Measurements from ENCODE around the gene SPPL2A.
A peak's percentile ranks its signal among the peaks of the same experiment; 100 is the strongest.
"Not testable (repeated sequence)": the region's sequence is repeated elsewhere in the genome, so short reads cannot be mapped to it uniquely, and the experiment has no call there.

SPPL2A gene

GRCh38 chr15:50767332-50767861 is 1.9 kb upstream of the SPPL2A start:
- no peak for DNase-seq

- DNase-seq, result peak; percentile 9
Measured at GRCh38 chr15:50764461-50765194, 878 bp downstream of the SPPL2A start.

GRCh38 chr15:50758712-50759205 is 6.7 kb downstream of the SPPL2A start:
- DNase-seq, result no peak

GRCh38 chr15:50753463-50753862 is 12.0 kb downstream of the SPPL2A start:
- DNase-seq, result no peak

GRCh38 chr15:50751394-50751793 is 14.1 kb downstream of the SPPL2A start:
- no peak for DNase-seq

GRCh38 chr15:50750227-50750705 is 15.2 kb downstream of the SPPL2A start:
- DNase-seq, result no peak

- no peak for DNase-seq
Measured at GRCh38 chr15:50747523-50747922, 18.0 kb downstream of the SPPL2A start.

- DNase-seq, result no peak
Measured at GRCh38 chr15:50744601-50745000, 20.9 kb downstream of the SPPL2A start.

GRCh38 chr15:50740955-50741354 is 24.6 kb downstream of the SPPL2A start:
- DNase-seq, result no peak

- no peak for DNase-seq
Measured at GRCh38 chr15:50736823-50737222, 28.7 kb downstream of the SPPL2A start.

GRCh38 chr15:50735156-50735555 is 30.4 kb downstream of the SPPL2A start:
- DNase-seq, result no peak

GRCh38 chr15:50726315-50726714 is 39.2 kb downstream of the SPPL2A start:
- DNase-seq, result no peak

- no peak for DNase-seq
Measured at GRCh38 chr15:50718700-50719125, 46.8 kb downstream of the SPPL2A start.

GRCh38 chr15:50712018-50712417 is 53.5 kb downstream of the SPPL2A start:
- no peak for DNase-seq

- no peak for DNase-seq
Measured at GRCh38 chr15:50710585-50710984, 54.9 kb downstream of the SPPL2A start.

GRCh38 chr15:50707878-50708427 is 57.6 kb downstream of the SPPL2A start:
- no peak for DNase-seq

GRCh38 chr15:50702762-50703334 is 62.7 kb downstream of the SPPL2A start:
- no peak for DNase-seq

GRCh38 chr15:50698101-50698500 is 67.4 kb downstream of the SPPL2A start:
- no peak for DNase-seq

GRCh38 chr15:50697109-50697797 is 68.3 kb downstream of the SPPL2A start:
- no peak for DNase-seq

- DNase-seq, result not testable (repeated sequence)
Measured at GRCh38 chr15:50694634-50695165, 70.8 kb downstream of the SPPL2A start.

GRCh38 chr15:50687302-50687902 is 78.1 kb downstream of the SPPL2A start:
- DNase-seq, result no peak

Data from NCI-H2029 (cell line).